Natural killer cell (primary cell): ENCODE measurements around the gene PHKB. TPM values are rescaled to one million over a fixed set of nuclear protein-coding genes. Genes with fewer than 3 reads are reported as not detected.
"Not testable (repeated sequence)": the region's sequence is repeated elsewhere in the genome, so short reads cannot be mapped to it uniquely, and the experiment has no call there.

Experiments
- ATAC-seq, 3 donors: fragments of 150-1000 bp in 2 of 3; fragments of 200-7000 bp in 1 of 3; cut with Tn5 transposase; 1 replicate in 1 of 3; 2 replicates in 2 of 3; pipeline ENCODE4 v1.10.0; 2021; ENCODE audit warnings: mild to moderate bottlenecking in 2 of 3, moderate library complexity in 2 of 3
- DNase-seq, 2 donors: peaks; one replicate each; pipeline versions ENCODE4 v3.0.0 to v3.0.0-alpha.2; 2013 to 2021; ENCODE audit warnings: mixed read lengths in 1 of 2
- H3K27ac ChIP-seq: one replicate; pipeline ENCODE4 v1.5.1; 2013; ENCODE audit warnings: mild to moderate bottlenecking, low read length
- H3K27me3 ChIP-seq: one replicate; pipeline ENCODE4 v1.6.1; 2013; ENCODE audit warnings: low read length; ENCODE audit not compliant: control insufficient read depth, insufficient read depth
- H3K36me3 ChIP-seq: one replicate; pipeline ENCODE4 v1.6.1; 2013; ENCODE audit warnings: low read length; ENCODE audit not compliant: control insufficient read depth, insufficient read depth
- H3K4me1 ChIP-seq: one replicate; pipeline ENCODE4 v1.6.1; 2013; ENCODE audit warnings: low read length; ENCODE audit not compliant: control insufficient read depth, insufficient read depth
- H3K4me3 ChIP-seq: one replicate; pipeline ENCODE4 v1.5.1; 2013; ENCODE audit warnings: low read length
- H3K9me3 ChIP-seq: one replicate; pipeline ENCODE4 v1.6.1; 2013; ENCODE audit warnings: low read length; ENCODE audit not compliant: control insufficient read depth, insufficient read depth
- H3K27ac Mint-ChIP-seq, 2 donors: one replicate each; pipeline ENCODE4 v1.8.0; 2022; ENCODE audit warnings: mild to moderate bottlenecking in 2 of 2, mixed read lengths in 2 of 2, moderate library complexity in 1 of 2
- H3K27me3 Mint-ChIP-seq, 2 donors: one replicate each; pipeline ENCODE4 v1.8.0; 2022; ENCODE audit warnings: low read depth in 2 of 2, mixed read lengths in 2 of 2
- H3K36me3 Mint-ChIP-seq: one replicate; pipeline ENCODE4 v1.8.0; 2022; ENCODE audit warnings: mixed read lengths
- H3K4me1 Mint-ChIP-seq, 2 donors: one replicate each; pipeline ENCODE4 v1.8.0; 2022; ENCODE audit warnings: mixed read lengths in 2 of 2
- H3K4me3 Mint-ChIP-seq: one replicate; pipeline ENCODE4 v1.8.0; 2022; ENCODE audit warnings: mild to moderate bottlenecking, moderate library complexity, mixed read lengths
- H3K9me3 Mint-ChIP-seq, 2 donors: one replicate each; pipeline ENCODE4 v1.8.0; 2022; ENCODE audit warnings: mixed read lengths in 2 of 2
- CTCF ChIP-seq: fragments of 200-600 bp; IDR thresholded peaks from one replicate; pipeline ENCODE4 v1.8.0; 2022; ENCODE audit warnings: antibody characterized with exemption
- WGBS: methylation state at CpG from one replicate; pipeline ENCODE4 v1.1.7; 2013; ENCODE audit warnings: missing lambda C conversion rate; ENCODE audit not compliant: insufficient coverage; 5-methylcytosine and 5-hydroxymethylcytosine counted together
- intact Hi-C: fragments of 100-400 bp; cut with micrococcal nuclease; formaldehyde crosslinking; loops from one replicate; pipeline ENCODE4 v1.14.2; 2022
- total RNA-seq, 4 donors: library from RNA; stranded (reverse); fragments of 120-200 nt in 1 of 4; gene quantifications; one replicate each; pipeline versions ENCODE4 v1.2.3 to v1.2.4, GENCODE V29; 2013 to 2022

The PHKB gene
- total RNA-seq, 3 donors from 2014 or later (not counting 1 experiment from before 2014, with no cell fraction given): 54.4 to 64.0 (median 58.5) TPM

GRCh38 chr16:47524007-47524405, 62.9 kb downstream of the PHKB start:
- Mint-ChIP-seq H3K4me3 (no peak overlapping the region), H3K9me3 (no peaks in the 10 kb centered on the region), H3K27me3 (no peaks in the 10 kb centered on the region), H3K36me3 (no peaks in the 10 kb centered on the region), H3K4me1 (peaks cover 16 to 19% of the 10 kb centered on the region in 2 donors), H3K27ac (peak overlapping the region; percentile 49 to 66)
- Histone ChIP-seq H3K36me3 (peaks cover 2% of the 10 kb centered on the region), H3K9me3 (no peaks in the 10 kb centered on the region), H3K4me3 (no peak overlapping the region), H3K4me1 (no peaks in the 10 kb centered on the region), H3K27ac (no peak overlapping the region), H3K27me3 (no peaks in the 10 kb centered on the region)
- no peak for DNase-seq
- no peak for TF ChIP-seq CTCF
- intact Hi-C loops: no loop called here
- WGBS: 80% methylated on average over 1 of the region's 5 CpGs
- no peak for ATAC-seq

- Histone ChIP-seq H3K27me3 (no peaks in the 10 kb centered on the region), H3K9me3 (peaks cover 12% of the 10 kb centered on the region), H3K27ac (no peak overlapping the region), H3K4me3 (no peak overlapping the region), H3K36me3 (peaks cover 3% of the 10 kb centered on the region), H3K4me1 (no peaks in the 10 kb centered on the region)
- Mint-ChIP-seq H3K4me3 (no peak overlapping the region), H3K4me1 (peaks cover 7 to 8% of the 10 kb centered on the region in 2 donors), H3K27me3 (no peaks in the 10 kb centered on the region), H3K27ac (no peak overlapping the region), H3K36me3 (no peaks in the 10 kb centered on the region), H3K9me3 (no peaks in the 10 kb centered on the region)
- no peak for DNase-seq
- TF ChIP-seq CTCF: no peak
- 87% methylated on average over 3 of the region's 4 CpGs for WGBS
- no peak for ATAC-seq
- intact Hi-C loops: no loop called here
These were observed 67.3 kb downstream of the PHKB start for GRCh38 chr16:47528431-47528830.

GRCh38 chr16:47533744-47534292, 72.7 kb downstream of the PHKB start:
- TF ChIP-seq CTCF: no peak
- H3K27ac Mint-ChIP-seq: no peak overlapping the region
- no peak overlapping the region for H3K27ac ChIP-seq
- WGBS: 92% methylated on average over 8 of the region's 8 CpGs
- no peak overlapping the region for H3K4me3 ChIP-seq
- peaks cover 6 to 9% of the 10 kb centered on the region in 2 donors for H3K4me1 Mint-ChIP-seq
- no peak for DNase-seq
- H3K4me3 Mint-ChIP-seq: no peak overlapping the region
- no peaks in the 10 kb centered on the region for H3K27me3 ChIP-seq
- no peaks in the 10 kb centered on the region for H3K9me3 Mint-ChIP-seq
- no peaks in the 10 kb centered on the region for H3K27me3 Mint-ChIP-seq
- intact Hi-C loops: no loop called here
- peaks cover 12% of the 10 kb centered on the region for H3K9me3 ChIP-seq
- no peaks in the 10 kb centered on the region for H3K4me1 ChIP-seq
- ATAC-seq: no peak
- no peaks in the 10 kb centered on the region for H3K36me3 Mint-ChIP-seq
- peaks cover 3% of the 10 kb centered on the region for H3K36me3 ChIP-seq

GRCh38 chr16:47538472-47538871, 77.3 kb downstream of the PHKB start:
- peaks cover 4 to 5% of the 10 kb centered on the region in 2 donors for H3K9me3 Mint-ChIP-seq
- TF ChIP-seq CTCF: no peak
- no peaks in the 10 kb centered on the region for H3K36me3 ChIP-seq
- no peak overlapping the region for H3K4me3 ChIP-seq
- intact Hi-C loops: no loop called here
- H3K27ac ChIP-seq: no peak overlapping the region
- no peak overlapping the region for H3K27ac Mint-ChIP-seq
- H3K4me1 Mint-ChIP-seq: peaks cover 6 to 9% of the 10 kb centered on the region in 2 donors
- ATAC-seq (no peak), DNase-seq (no peak)
- H3K36me3 Mint-ChIP-seq: peaks cover 7% of the 10 kb centered on the region
- H3K27me3 ChIP-seq: no peaks in the 10 kb centered on the region
- no peak overlapping the region for H3K4me3 Mint-ChIP-seq
- WGBS: 81% methylated on average over 1 of the region's 1 CpG
- H3K4me1 ChIP-seq: no peaks in the 10 kb centered on the region
- H3K27me3 Mint-ChIP-seq: no peaks in the 10 kb centered on the region
- peaks cover 12% of the 10 kb centered on the region for H3K9me3 ChIP-seq

- H3K27me3 Mint-ChIP-seq, H3K4me3 ChIP-seq, ATAC-seq, H3K27ac ChIP-seq, H3K4me1 ChIP-seq, H3K4me1 Mint-ChIP-seq, H3K36me3 ChIP-seq, DNase-seq, H3K27me3 ChIP-seq, H3K27ac Mint-ChIP-seq, H3K4me3 Mint-ChIP-seq, intact Hi-C loops: not testable (repeated sequence)
- H3K9me3 ChIP-seq: peaks cover 12% of the 10 kb centered on the region
- Mint-ChIP-seq H3K36me3 (peaks cover 20% of the 10 kb centered on the region), H3K9me3 (peaks cover 10 to 12% of the 10 kb centered on the region in 2 donors)
- 99% methylated on average over 7 of the region's 13 CpGs for WGBS
These were observed 78.9 kb downstream of the PHKB start for GRCh38 chr16:47539707-47540670.
